A549 (cell line): ENCODE measurements around the gene GHR. TPM values are rescaled to one million over a fixed set of nuclear protein-coding genes. Genes with fewer than 3 reads are reported as not detected.

Experiments
- ATAC-seq, 2 experiments: fragments of 200-7000 bp in 1 of 2; fragments of >200 bp in 1 of 2; cut with Nextera tagmentation in 1 of 2; cut with Tn5 transposase in 1 of 2; 3 replicates each; pipeline versions ENCODE4 v1.8.0 to v1.9.1; 2018 to 2020; ENCODE audit warnings: mild to moderate bottlenecking in 1 of 2, moderate library complexity in 1 of 2
- CTCF ChIA-PET: fragments of 300-600 bp; sonication (Branson Sonifier 250); formaldehyde crosslinking; extraction: SDS; loops from one replicate; lab custom pipeline; 2021; ENCODE audit warnings: antibody characterized with exemption, inconsistent platforms; lab: Yijun Ruan, JAX
- POLR2A ChIA-PET: fragments of 350-600 bp; formaldehyde crosslinking; extraction: SDS; loops from one replicate; lab custom pipeline; 2021; ENCODE audit warnings: antibody characterized with exemption, inconsistent platforms; lab: Yijun Ruan, JAX
- DNase-seq, 2 experiments: peaks; one replicate each; pipeline versions ENCODE4 v3.0.0 to v3.0.0-alpha.2; 2011 to 2016; ENCODE audit warnings: low read depth in 1 of 2, low spot score in 1 of 2
- FAIRE-seq: peaks from 2 replicates; lab custom pipeline; 2011; peaks lifted over from hg19 to GRCh38; lab: Jason Lieb, UNC
- H3K27ac ChIP-seq, 2 experiments: fragments of >200 bp; sonication (Bioruptor Twin); formaldehyde crosslinking; 3 replicates each; pipeline ENCODE4 v1.5.1; 2016 to 2017
- H3K4me1 ChIP-seq: fragments of >200 bp; sonication (Bioruptor Twin); formaldehyde crosslinking; 3 replicates; pipeline ENCODE4 v1.6.1; 2016
- H3K4me2 ChIP-seq: fragments of >200 bp; sonication (Bioruptor Twin); formaldehyde crosslinking; 3 replicates; pipeline ENCODE4 v1.6.1; 2016
- H3K4me3 ChIP-seq: fragments of >200 bp; sonication (Bioruptor Twin); formaldehyde crosslinking; 3 replicates; pipeline ENCODE4 v1.5.1; 2016
- H3K9me3 ChIP-seq: fragments of >200 bp; sonication (Bioruptor Twin); formaldehyde crosslinking; 3 replicates; pipeline ENCODE4 v1.6.1; 2016
- BHLHE40 ChIP-seq: IDR thresholded peaks from 2 replicates; pipeline ENCODE4 v1.6.1; 2012; ENCODE audit warnings: low read depth, low read length, inconsistent platforms
- CBX2 ChIP-seq: fragments of 200-600 bp; sonication (generic); IDR thresholded peaks from 2 replicates; pipeline ENCODE4 v1.6.1; 2016; ENCODE audit warnings: low read depth, mild to moderate bottlenecking, borderline replicate concordance
- CHD4 ChIP-seq: fragments of 200-600 bp; sonication (generic); IDR thresholded peaks from 2 replicates; pipeline ENCODE4 v1.6.1; 2016; ENCODE audit warnings: antibody characterized with exemption, mild to moderate bottlenecking, borderline replicate concordance
- EHF ChIP-seq: fragments of 250-450 bp; sonication (Bioruptor Pico); IDR thresholded peaks from 2 replicates; pipeline ENCODE4 v1.5.0; 2020; ENCODE audit warnings: mild to moderate bottlenecking
- FOSB ChIP-seq: fragments of 250-450 bp; sonication (Bioruptor Pico); IDR thresholded peaks from 2 replicates; pipeline ENCODE4 v1.5.0; 2020; ENCODE audit warnings: mild to moderate bottlenecking, moderate library complexity
- HEYL ChIP-seq: fragments of 250-450 bp; sonication (Bioruptor Pico); IDR thresholded peaks from 2 replicates; pipeline ENCODE4 v1.8.0; 2021; ENCODE audit warnings: mild to moderate bottlenecking, moderate library complexity
- HOXB13 ChIP-seq: fragments of 250-450 bp; sonication (Bioruptor Pico); IDR thresholded peaks from 2 replicates; pipeline ENCODE4 v1.5.0; 2020; ENCODE audit warnings: low read depth, mild to moderate bottlenecking, moderate library complexity
- JUN ChIP-seq, 2 experiments: fragments of >200 bp; sonication (Bioruptor Twin); formaldehyde crosslinking; IDR thresholded peaks; 2 replicates in 1 of 2; 3 replicates in 1 of 2; pipeline ENCODE4 v1.6.1; 2016 to 2017
- KDM5A ChIP-seq: fragments of 200-600 bp; sonication (generic); IDR thresholded peaks from 2 replicates; pipeline ENCODE4 v1.6.1; 2016; ENCODE audit warnings: antibody characterized with exemption, mild to moderate bottlenecking
- POLR2AphosphoS2 ChIP-seq: conservative IDR thresholded peaks from 2 replicates; pipeline ENCODE4 v1.6.1; 2012; ENCODE audit warnings: low read length, improper control_type of control experiment, inconsistent platforms
- RAD21 ChIP-seq, 2 experiments: fragments of >200 bp in 1 of 2; sonication (Bioruptor Twin) in 1 of 2; formaldehyde crosslinking in 1 of 2; IDR thresholded peaks in 1 of 2; conservative IDR thresholded peaks in 1 of 2; 2 replicates in 1 of 2; 3 replicates in 1 of 2; pipeline ENCODE4 v1.6.1; 2012 to 2018; ENCODE audit warnings: inconsistent platforms in 1 of 2
- RCOR1 ChIP-seq: fragments of 150-350 bp; IDR thresholded peaks from 2 replicates; pipeline ENCODE4 v1.6.1; 2014; ENCODE audit warnings: antibody characterized with exemption, low read length, low read depth
- RFX5 ChIP-seq: fragments of 450-650 bp; IDR thresholded peaks from 2 replicates; pipeline ENCODE4 v1.7.1; 2014; ENCODE audit warnings: antibody characterized with exemption, mild to moderate bottlenecking, moderate library complexity
- RNF2 ChIP-seq: fragments of 200-600 bp; sonication (generic); IDR thresholded peaks from 2 replicates; pipeline ENCODE4 v1.6.1; 2016; ENCODE audit warnings: low read depth, mild to moderate bottlenecking, antibody characterized with exemption, moderate library complexity, borderline replicate concordance
- ZC3H11A ChIP-seq: fragments of 450-650 bp; IDR thresholded peaks from 2 replicates; pipeline ENCODE4 v1.6.1; 2014; ENCODE audit warnings: antibody characterized with exemption, mild to moderate bottlenecking
- ZFP36 ChIP-seq: fragments of 450-650 bp; IDR thresholded peaks from 2 replicates; pipeline ENCODE4 v1.6.1; 2014; ENCODE audit warnings: borderline replicate concordance; ENCODE audit not compliant: partially characterized antibody
- ZNF302 ChIP-seq: fragments of 250-450 bp; sonication (Bioruptor Pico); IDR thresholded peaks from 2 replicates; pipeline ENCODE4 v1.9.0; 2021; ENCODE audit warnings: inconsistent platforms, mild to moderate bottlenecking, moderate library complexity
- WGBS: methylation state at CpG from one replicate; pipeline ENCODE4 v1.1.6; 2017; ENCODE audit errors: missing lambda C conversion rate; 5-methylcytosine and 5-hydroxymethylcytosine counted together
- polyA plus RNA-seq, 4 experiments: library from polyadenylated mRNA; depleted of rRNA in 3 of 4; stranded (reverse); fragments of >200 nt; fragmentation: RNase III in 1 of 4; extraction: RNeasy Plus Mini Kit Qiagen cat#74134 plus additional on column Dnase treatment in 1 of 4; gene quantifications; 2 replicates in 3 of 4; 3 replicates in 1 of 4; pipeline ENCODE4 v1.2.3, GENCODE V29; 2011 to 2017
- TF ChIP-seq, protein P1 (sequence below): IDR thresholded peaks from 2 replicates; pipeline ENCODE4 v1.6.1; 2012
- TF ChIP-seq, protein P2 (sequence below): fragments of 150-350 bp; IDR thresholded peaks from 2 replicates; pipeline ENCODE4 v1.6.1; 2014; ENCODE audit warnings: low read depth, mild to moderate bottlenecking, low read length
- TF ChIP-seq, protein P3 (sequence below): fragments of 250-450 bp; sonication (Bioruptor Pico); IDR thresholded peaks from 2 replicates; pipeline ENCODE4 v1.5.0; 2021; ENCODE audit warnings: mild to moderate bottlenecking, moderate library complexity, borderline replicate concordance
- TF ChIP-seq, protein P4 (sequence below): IDR thresholded peaks from 2 replicates; pipeline ENCODE4 v1.6.1; 2012; ENCODE audit warnings: low read depth, borderline replicate concordance
- TF ChIP-seq, protein P5 (sequence below): fragments of 450-650 bp; IDR thresholded peaks from 2 replicates; pipeline ENCODE4 v1.6.1; 2014; ENCODE audit warnings: antibody characterized with exemption

GHR gene
- polyA plus RNA-seq, 2 of the 4 experiments (the other 2 are of a cell fraction), result 0.05 TPM; not detected in 1

DNA sequence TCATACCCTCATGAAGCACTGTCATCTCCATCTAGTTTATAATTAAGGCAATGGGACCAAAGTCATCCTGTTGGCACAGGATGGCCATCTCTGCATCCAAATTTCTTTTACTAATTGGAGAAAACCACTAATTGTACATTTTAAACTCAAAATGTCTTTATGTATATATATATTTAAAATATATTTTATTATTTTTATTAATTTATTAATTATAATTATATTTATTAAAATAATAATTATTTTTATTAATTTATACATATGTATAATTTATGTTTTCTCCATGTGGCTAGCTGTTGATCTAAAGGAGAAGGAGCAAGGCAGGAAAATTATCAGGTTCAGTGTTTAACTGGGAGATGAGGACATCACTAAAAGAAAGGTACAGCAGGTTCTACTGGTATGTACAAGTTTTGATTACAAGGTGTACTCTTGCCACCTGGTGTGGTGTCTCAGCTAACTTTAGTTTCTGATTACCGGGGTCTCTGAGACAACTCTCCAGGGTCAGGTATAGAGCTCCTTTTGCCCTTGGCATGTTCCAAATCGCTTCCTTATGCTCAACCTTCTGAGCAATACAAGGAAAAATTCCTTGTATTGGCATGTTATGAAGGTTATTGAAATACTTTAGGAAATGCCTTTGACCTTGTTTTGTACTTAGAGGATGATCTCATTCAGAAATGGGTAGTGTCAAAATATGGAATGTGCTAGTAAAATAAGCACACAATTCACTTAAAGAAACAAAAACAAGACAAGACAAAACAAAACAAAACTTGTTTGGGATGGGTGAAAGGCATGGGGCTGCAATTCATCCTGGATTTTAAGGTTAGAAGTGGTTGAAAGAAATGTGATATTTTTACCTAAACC, 79.6 kb downstream of the GHR start:
- Histone ChIP-seq H3K27ac (no peak overlapping the region), H3K4me2 (no peak overlapping the region), H3K4me3 (no peak overlapping the region), H3K4me1 (no peaks in the 10 kb centered on the region)
- WGBS, result 8% methylated on average over 2 of the region's 2 CpGs
- ATAC-seq (no peak), FAIRE-seq (no peak), DNase-seq (no peak)
- ChIA-PET POLR2A (no interaction called here), CTCF (no interaction called here)
- no peak for TF ChIP-seq RFX5
- no peak for TF ChIP-seq HEYL (CRISPR knock-in tag)
- no peak for TF ChIP-seq CHD4
- TF ChIP-seq ZNF302 (CRISPR knock-in tag), result no peak
- no peak for TF ChIP-seq RAD21 (conservative IDR thresholded peaks at IDR 0.05 in 1 of 2, IDR thresholded peaks at IDR 0.05 in 1 of 2)
- TF ChIP-seq ZFP36, result no peak
- TF ChIP-seq, protein P1, sequence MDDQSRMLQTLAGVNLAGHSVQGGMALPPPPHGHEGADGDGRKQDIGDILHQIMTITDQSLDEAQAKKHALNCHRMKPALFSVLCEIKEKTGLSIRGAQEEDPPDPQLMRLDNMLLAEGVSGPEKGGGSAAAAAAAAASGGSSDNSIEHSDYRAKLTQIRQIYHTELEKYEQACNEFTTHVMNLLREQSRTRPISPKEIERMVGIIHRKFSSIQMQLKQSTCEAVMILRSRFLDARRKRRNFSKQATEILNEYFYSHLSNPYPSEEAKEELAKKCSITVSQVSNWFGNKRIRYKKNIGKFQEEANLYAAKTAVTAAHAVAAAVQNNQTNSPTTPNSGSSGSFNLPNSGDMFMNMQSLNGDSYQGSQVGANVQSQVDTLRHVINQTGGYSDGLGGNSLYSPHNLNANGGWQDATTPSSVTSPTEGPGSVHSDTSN, result no peak
- TF ChIP-seq, protein P2, sequence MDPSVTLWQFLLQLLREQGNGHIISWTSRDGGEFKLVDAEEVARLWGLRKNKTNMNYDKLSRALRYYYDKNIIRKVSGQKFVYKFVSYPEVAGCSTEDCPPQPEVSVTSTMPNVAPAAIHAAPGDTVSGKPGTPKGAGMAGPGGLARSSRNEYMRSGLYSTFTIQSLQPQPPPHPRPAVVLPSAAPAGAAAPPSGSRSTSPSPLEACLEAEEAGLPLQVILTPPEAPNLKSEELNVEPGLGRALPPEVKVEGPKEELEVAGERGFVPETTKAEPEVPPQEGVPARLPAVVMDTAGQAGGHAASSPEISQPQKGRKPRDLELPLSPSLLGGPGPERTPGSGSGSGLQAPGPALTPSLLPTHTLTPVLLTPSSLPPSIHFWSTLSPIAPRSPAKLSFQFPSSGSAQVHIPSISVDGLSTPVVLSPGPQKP, result no peak
- TF ChIP-seq RNF2, result no peak
- no peak for TF ChIP-seq ZC3H11A
- TF ChIP-seq, all 56 proteins: peak for 0
- no peaks in the 10 kb centered on the region for H3K9me3 ChIP-seq

DNA sequence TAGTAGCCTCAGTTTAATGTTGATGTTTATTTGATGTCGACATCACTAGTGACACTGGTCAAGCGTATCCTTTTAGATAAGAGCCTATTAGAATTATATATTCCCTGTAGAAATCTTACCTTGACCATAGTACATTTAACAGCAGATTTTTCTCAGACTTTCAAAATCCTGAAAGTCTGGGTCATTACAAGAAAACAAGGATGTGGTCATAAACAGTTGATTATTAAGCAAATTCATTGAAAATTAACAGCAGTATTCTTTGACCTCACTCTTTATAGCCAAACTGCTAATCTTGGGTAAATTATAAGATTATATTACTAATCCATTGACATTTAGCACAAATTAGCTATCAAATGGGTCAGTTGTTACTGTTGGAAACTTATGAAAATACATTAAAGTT, 83.4 kb downstream of the GHR start:
- no peak for ATAC-seq
- H3K4me2 ChIP-seq, result no peak overlapping the region
- DNase-seq, result no peak
- no peaks in the 10 kb centered on the region for H3K9me3 ChIP-seq
- TF ChIP-seq RCOR1 (no peak), HOXB13 (CRISPR knock-in tag) (no peak), KDM5A (no peak), BHLHE40 (no peak)
- 31% methylated on average over 2 of the region's 2 CpGs for WGBS
- H3K4me3 ChIP-seq, result no peak overlapping the region
- H3K27ac ChIP-seq, result no peak overlapping the region
- ChIA-PET POLR2A (no interaction called here), CTCF (interaction anchor here (1.2 kb wide), 1 partner anchor 13 kb away, joined by 3 read pairs; no protein-coding TSS in a partner anchor)
- no peak for FAIRE-seq
- H3K4me1 ChIP-seq, result no peaks in the 10 kb centered on the region

DNA sequence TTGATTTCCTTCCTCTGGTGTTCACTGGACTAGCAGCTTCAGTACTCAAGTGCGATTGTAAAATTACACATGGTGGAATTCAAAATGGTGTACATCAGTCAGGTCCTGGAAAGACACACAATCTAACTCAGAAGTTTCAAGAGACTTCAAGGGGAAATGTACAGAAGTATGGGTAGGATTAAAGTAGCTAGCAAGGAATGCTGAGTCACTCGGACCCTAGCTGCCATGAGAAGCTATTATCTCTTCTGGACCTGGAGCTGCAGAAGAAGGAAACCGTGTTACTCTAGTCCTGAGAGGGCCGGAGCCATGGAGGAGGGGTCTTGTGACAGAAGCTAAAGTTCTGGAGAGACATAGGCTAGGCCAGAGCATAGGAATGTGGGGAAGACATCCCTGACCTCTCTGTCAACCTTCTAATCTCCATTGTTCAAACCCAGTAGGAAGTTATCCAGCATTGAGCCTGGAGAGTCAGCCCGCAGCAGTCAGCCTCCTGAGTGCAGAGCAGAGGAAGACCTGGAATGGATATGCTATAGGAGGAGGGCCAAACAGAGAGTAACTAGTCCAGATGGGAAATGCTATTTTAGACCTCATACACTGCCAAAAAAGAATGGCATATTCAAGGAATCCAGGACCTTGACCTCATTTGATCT, 84.3 kb downstream of the GHR start:
- Histone ChIP-seq H3K4me2 (no peak overlapping the region), H3K9me3 (no peaks in the 10 kb centered on the region), H3K4me1 (no peaks in the 10 kb centered on the region), H3K4me3 (no peak overlapping the region), H3K27ac (no peak overlapping the region)
- FAIRE-seq, result no peak
- WGBS, result 31% methylated on average over 5 of the region's 5 CpGs
- TF ChIP-seq ZC3H11A, result no peak
- TF ChIP-seq, protein P3, sequence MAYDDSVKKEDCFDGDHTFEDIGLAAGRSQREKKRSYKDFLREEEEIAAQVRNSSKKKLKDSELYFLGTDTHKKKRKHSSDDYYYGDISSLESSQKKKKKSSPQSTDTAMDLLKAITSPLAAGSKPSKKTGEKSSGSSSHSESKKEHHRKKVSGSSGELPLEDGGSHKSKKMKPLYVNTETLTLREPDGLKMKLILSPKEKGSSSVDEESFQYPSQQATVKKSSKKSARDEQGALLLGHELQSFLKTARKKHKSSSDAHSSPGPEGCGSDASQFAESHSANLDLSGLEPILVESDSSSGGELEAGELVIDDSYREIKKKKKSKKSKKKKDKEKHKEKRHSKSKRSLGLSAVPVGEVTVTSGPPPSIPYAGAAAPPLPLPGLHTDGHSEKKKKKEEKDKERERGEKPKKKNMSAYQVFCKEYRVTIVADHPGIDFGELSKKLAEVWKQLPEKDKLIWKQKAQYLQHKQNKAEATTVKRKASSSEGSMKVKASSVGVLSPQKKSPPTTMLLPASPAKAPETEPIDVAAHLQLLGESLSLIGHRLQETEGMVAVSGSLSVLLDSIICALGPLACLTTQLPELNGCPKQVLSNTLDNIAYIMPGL, result no peak
- TF ChIP-seq, protein P4, sequence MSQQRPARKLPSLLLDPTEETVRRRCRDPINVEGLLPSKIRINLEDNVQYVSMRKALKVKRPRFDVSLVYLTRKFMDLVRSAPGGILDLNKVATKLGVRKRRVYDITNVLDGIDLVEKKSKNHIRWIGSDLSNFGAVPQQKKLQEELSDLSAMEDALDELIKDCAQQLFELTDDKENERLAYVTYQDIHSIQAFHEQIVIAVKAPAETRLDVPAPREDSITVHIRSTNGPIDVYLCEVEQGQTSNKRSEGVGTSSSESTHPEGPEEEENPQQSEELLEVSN, result no peak
- TF ChIP-seq CBX2, result no peak
- TF ChIP-seq FOSB, result no peak
- TF ChIP-seq EHF (CRISPR knock-in tag), result no peak
- TF ChIP-seq, protein P5, sequence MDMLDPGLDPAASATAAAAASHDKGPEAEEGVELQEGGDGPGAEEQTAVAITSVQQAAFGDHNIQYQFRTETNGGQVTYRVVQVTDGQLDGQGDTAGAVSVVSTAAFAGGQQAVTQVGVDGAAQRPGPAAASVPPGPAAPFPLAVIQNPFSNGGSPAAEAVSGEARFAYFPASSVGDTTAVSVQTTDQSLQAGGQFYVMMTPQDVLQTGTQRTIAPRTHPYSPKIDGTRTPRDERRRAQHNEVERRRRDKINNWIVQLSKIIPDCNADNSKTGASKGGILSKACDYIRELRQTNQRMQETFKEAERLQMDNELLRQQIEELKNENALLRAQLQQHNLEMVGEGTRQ, result no peak
- TF ChIP-seq POLR2AphosphoS2, result no peak
- no peak for TF ChIP-seq JUN (IDR thresholded peaks at IDR 0.05)
- TF ChIP-seq BHLHE40, result no peak
- no peak for ATAC-seq
- CTCF ChIA-PET, result interaction anchor here (1.2 kb wide), 1 partner anchor 14 kb away, joined by 3 read pairs; no protein-coding TSS in a partner anchor
- DNase-seq, result no peak
- POLR2A ChIA-PET, result no interaction called here
